Measurements from ENCODE around the gene VAPA.

Gene VAPA
- long read RNA-seq, full-length matches to known transcripts: 2,722 of 2,774 reads
- long read RNA-seq, partial matches to known transcripts: 9 of 2,774 reads
- long read RNA-seq, other reads (novel, unspliced or antisense): 43 of 2,774 reads

DNA sequence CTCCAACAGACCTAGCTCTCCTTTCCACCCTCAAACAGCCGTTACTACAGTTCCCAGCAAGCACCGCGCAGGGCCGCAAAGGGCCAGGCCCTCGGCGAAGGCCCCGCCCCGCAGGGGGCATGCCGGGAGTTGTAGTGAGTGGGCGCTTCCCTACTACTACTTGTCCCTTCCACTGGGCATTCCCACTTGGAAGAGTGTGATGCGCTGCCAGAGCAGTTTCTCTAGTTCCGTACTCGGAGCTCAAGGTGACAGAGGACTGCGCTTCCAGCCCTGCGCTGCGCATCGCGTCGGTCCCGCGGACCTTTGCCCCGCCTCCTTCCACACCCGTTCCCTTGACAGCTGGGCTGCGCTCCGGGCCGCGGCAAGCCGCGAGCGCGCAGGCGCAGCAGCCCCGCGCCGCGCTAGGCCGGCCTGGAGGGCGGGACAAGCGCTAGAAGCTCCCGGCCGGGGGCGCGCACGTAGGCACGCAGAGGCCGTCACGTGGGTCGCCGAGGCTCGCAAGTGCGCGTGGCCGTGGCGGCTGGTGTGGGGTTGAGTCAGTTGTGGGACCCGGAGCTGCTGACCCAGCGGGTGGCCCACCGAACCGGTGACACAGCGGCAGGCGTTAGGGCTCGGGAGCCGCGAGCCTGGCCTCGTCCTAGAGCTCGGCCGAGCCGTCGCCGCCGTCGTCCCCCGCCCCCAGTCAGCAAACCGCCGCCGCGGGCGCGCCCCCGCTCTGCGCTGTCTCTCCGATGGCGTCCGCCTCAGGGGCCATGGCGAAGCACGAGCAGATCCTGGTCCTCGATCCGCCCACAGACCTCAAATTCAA lies at the start of gene VAPA:
Gene VAPA (plus strand): TSS at position 491 of the 808 bp plus-strand sequence. CDS start 241 bp downstream, at position 732.
- TF ChIP-seq CTCF (IDR thresholded peaks at IDR 0.05; ENCODE audit: insufficient read depth, low read length): no peak
- no peak for TF ChIP-seq GABPA (IDR thresholded peaks at IDR 0.05; ENCODE audit: low read depth)
- TF ChIP-seq SPI1 (IDR thresholded peaks at IDR 0.05; ENCODE audit: borderline replicate concordance, low read depth): peak; percentile 49; the same call in 1 of the 2 replicates
- TF ChIP-seq, protein P1, sequence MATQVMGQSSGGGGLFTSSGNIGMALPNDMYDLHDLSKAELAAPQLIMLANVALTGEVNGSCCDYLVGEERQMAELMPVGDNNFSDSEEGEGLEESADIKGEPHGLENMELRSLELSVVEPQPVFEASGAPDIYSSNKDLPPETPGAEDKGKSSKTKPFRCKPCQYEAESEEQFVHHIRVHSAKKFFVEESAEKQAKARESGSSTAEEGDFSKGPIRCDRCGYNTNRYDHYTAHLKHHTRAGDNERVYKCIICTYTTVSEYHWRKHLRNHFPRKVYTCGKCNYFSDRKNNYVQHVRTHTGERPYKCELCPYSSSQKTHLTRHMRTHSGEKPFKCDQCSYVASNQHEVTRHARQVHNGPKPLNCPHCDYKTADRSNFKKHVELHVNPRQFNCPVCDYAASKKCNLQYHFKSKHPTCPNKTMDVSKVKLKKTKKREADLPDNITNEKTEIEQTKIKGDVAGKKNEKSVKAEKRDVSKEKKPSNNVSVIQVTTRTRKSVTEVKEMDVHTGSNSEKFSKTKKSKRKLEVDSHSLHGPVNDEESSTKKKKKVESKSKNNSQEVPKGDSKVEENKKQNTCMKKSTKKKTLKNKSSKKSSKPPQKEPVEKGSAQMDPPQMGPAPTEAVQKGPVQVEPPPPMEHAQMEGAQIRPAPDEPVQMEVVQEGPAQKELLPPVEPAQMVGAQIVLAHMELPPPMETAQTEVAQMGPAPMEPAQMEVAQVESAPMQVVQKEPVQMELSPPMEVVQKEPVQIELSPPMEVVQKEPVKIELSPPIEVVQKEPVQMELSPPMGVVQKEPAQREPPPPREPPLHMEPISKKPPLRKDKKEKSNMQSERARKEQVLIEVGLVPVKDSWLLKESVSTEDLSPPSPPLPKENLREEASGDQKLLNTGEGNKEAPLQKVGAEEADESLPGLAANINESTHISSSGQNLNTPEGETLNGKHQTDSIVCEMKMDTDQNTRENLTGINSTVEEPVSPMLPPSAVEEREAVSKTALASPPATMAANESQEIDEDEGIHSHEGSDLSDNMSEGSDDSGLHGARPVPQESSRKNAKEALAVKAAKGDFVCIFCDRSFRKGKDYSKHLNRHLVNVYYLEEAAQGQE (IDR thresholded peaks at IDR 0.05; ENCODE audit: insufficient replicate concordance, low read depth): peak; percentile 69
- TF ChIP-seq POLR2AphosphoS5 (IDR thresholded peaks at IDR 0.05; ENCODE audit: low read depth): peak; percentile 96
- Histone ChIP-seq H3K27ac (replicated peaks) (peak within 1 kb of the TSS; percentile 89), H3K27me3 (ENCODE audit: insufficient read depth, poor library complexity, severe bottlenecking) (no peaks in the 10 kb centered on the region), H3K4me3 (replicated peaks; ENCODE audit: insufficient read depth, low read length) (peak within 1 kb of the TSS; percentile 75)
- DNase-seq (ENCODE audit: low read depth in 1 of 2, low spot score in 1 of 2): peak; percentile 97 to 98

DNA sequence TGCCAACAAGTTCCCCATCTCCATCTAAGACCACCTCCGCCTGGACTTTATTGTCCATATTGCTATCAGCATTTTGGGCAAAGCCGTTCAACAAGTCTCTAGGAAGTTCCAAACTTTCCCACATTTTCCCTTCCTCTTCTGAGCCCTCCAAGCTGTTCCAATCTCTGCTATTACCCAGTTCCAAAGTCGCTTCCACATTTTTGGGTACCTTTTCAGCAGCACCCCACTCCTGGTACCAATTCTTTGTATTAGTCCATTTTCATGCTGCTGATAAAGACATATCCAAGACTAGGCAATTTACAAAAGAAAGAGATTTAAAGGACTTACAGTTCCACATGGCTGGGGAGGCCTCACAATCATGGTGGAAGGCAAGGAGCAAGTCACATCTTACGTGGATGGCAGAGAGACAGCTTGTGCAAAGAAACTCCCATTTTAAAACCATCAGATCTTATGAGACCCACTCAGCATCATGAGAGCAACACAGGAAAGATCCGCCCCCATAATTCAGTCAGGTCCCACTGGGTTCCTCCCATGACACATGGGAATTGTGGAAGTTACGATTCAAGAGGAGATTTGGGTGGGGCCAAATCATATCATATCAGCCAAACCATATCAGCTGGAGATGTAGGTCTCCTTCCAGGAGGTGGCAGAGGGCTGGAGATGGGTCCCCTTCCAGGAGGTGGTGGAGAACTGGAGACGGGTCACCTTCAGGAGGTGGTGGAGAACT lies 47.9 kb upstream of the VAPA start:
- DNase-seq (ENCODE audit: low read depth in 1 of 2, low spot score in 1 of 2): no peak
- Histone ChIP-seq H3K4me3 (replicated peaks; ENCODE audit: insufficient read depth, low read length) (no peak overlapping the region), H3K27ac (replicated peaks) (no peak overlapping the region), H3K27me3 (ENCODE audit: insufficient read depth, poor library complexity, severe bottlenecking) (no peaks in the 10 kb centered on the region)
- TF ChIP-seq CTCF (IDR thresholded peaks at IDR 0.05; ENCODE audit: insufficient read depth, low read length) (no peak), GABPA (IDR thresholded peaks at IDR 0.05; ENCODE audit: low read depth) (no peak), POLR2AphosphoS5 (IDR thresholded peaks at IDR 0.05; ENCODE audit: low read depth) (no peak), SPI1 (IDR thresholded peaks at IDR 0.05; ENCODE audit: borderline replicate concordance, low read depth) (no peak)
- TF ChIP-seq, protein P1 (IDR thresholded peaks at IDR 0.05; ENCODE audit: insufficient replicate concordance, low read depth): no peak

- Histone ChIP-seq H3K27ac (replicated peaks) (no peak overlapping the region), H3K4me3 (replicated peaks; ENCODE audit: insufficient read depth, low read length) (no peak overlapping the region), H3K27me3 (ENCODE audit: insufficient read depth, poor library complexity, severe bottlenecking) (no peaks in the 10 kb centered on the region)
- no peak for DNase-seq (ENCODE audit: low read depth in 1 of 2, low spot score in 1 of 2)
- TF ChIP-seq GABPA (IDR thresholded peaks at IDR 0.05; ENCODE audit: low read depth): no peak
- TF ChIP-seq, protein P1 (IDR thresholded peaks at IDR 0.05; ENCODE audit: insufficient replicate concordance, low read depth): no peak
- no peak for TF ChIP-seq CTCF (IDR thresholded peaks at IDR 0.05; ENCODE audit: insufficient read depth, low read length)
- no peak for TF ChIP-seq POLR2AphosphoS5 (IDR thresholded peaks at IDR 0.05; ENCODE audit: low read depth)
- TF ChIP-seq SPI1 (IDR thresholded peaks at IDR 0.05; ENCODE audit: borderline replicate concordance, low read depth): no peak
Observed at GRCh38 chr18:9866627-9867026, 47.2 kb upstream of the VAPA start.
